PC-9 (cell line): ENCODE measurements around the gene SFSWAP. TPM values are rescaled to one million over a fixed set of nuclear protein-coding genes. Genes with fewer than 3 reads are reported as not detected.

ENCODE experiments used
- BruUV-seq: library from RNA; stranded (reverse); fragments of 400-500 nt; replicated peaks from 2 replicates; lab custom pipeline; 2021; lab: Mats Ljungman, UMichigan
- CTCF ChIA-PET: fragments of 300-600 bp; sonication (Branson Sonifier 250); formaldehyde crosslinking; loops from one replicate; lab custom pipeline; 2022; ENCODE audit warnings: antibody characterized with exemption; lab: Charles Lee
- POLR2A ChIA-PET: fragments of 300-600 bp; sonication (Branson Sonifier 250); formaldehyde crosslinking; loops from one replicate; lab custom pipeline; 2022; ENCODE audit warnings: antibody characterized with exemption; ENCODE audit not compliant: unreplicated experiment; lab: Charles Lee
- DNase-seq, 2 experiments: peaks; one replicate each; pipeline versions ENCODE4 v3.0.0 to v3.0.0-alpha.2; 2015 to 2022; ENCODE audit warnings: mixed read lengths in 1 of 2
- H2AFZ ChIP-seq: fragments of 200-600 bp; sonication (generic); 2 replicates; pipeline ENCODE4 v1.8.1; 2017; ENCODE audit warnings: antibody characterized with exemption
- H3F3A ChIP-seq: fragments of 200-600 bp; sonication (generic); 2 replicates; pipeline ENCODE4 v1.8.1; 2017; ENCODE audit warnings: antibody characterized with exemption, mild to moderate bottlenecking, low read depth; ENCODE audit not compliant: insufficient read depth
- H3K27ac ChIP-seq: fragments of 200-600 bp; sonication (generic); 2 replicates; pipeline ENCODE4 v1.6.1; 2016; ENCODE audit warnings: mixed run types
- H3K27me3 ChIP-seq: fragments of 200-600 bp; sonication (generic); 2 replicates; pipeline ENCODE4 v1.6.1; 2016; ENCODE audit warnings: low read depth, mixed run types; ENCODE audit not compliant: insufficient read depth
- H3K36me3 ChIP-seq: fragments of 200-600 bp; sonication (generic); 2 replicates; pipeline ENCODE4 v1.6.1; 2016; ENCODE audit warnings: low read depth, mixed run types
- H3K4me1 ChIP-seq: fragments of 200-600 bp; sonication (generic); replicated peaks from 2 replicates; pipeline ENCODE4 v1.6.1; 2016; ENCODE audit warnings: mixed run types; ENCODE audit not compliant: insufficient read depth
- H3K4me2 ChIP-seq: fragments of 200-600 bp; sonication (generic); 2 replicates; pipeline ENCODE4 v1.6.1; 2017; ENCODE audit warnings: mixed run types
- H3K4me3 ChIP-seq: fragments of 200-600 bp; sonication (generic); 2 replicates; pipeline ENCODE4 v1.6.1; 2016; ENCODE audit warnings: mixed run types
- H3K79me2 ChIP-seq: fragments of 200-600 bp; sonication (generic); 2 replicates; pipeline ENCODE4 v1.6.1; 2017; ENCODE audit warnings: low read depth, mixed run types
- H3K9me2 ChIP-seq: fragments of 200-600 bp; sonication (generic); 2 replicates; pipeline ENCODE4 v1.8.1; 2017; ENCODE audit warnings: mild to moderate bottlenecking; ENCODE audit not compliant: insufficient read depth
- H3K9me3 ChIP-seq: fragments of 200-600 bp; sonication (generic); 2 replicates; pipeline ENCODE4 v1.8.1; 2016; ENCODE audit warnings: low read depth; ENCODE audit not compliant: insufficient read depth
- H4K20me1 ChIP-seq: fragments of 200-600 bp; sonication (generic); 2 replicates; pipeline ENCODE4 v1.8.1; 2017; ENCODE audit not compliant: insufficient read depth
- EZH2 ChIP-seq: fragments of 200-600 bp; sonication (generic); IDR thresholded peaks from 2 replicates; pipeline ENCODE4 v1.8.0; 2017; ENCODE audit warnings: antibody characterized with exemption, low read depth
- intact Hi-C: fragments of 100-400 bp; cut with micrococcal nuclease; formaldehyde crosslinking; loops from one replicate; pipeline ENCODE4 v1.10.0; 2022; ENCODE audit not compliant: unreplicated experiment
- total RNA-seq: library from RNA; stranded (reverse); gene quantifications from 2 replicates; pipeline ENCODE4 v1.2.3, GENCODE V29; 2021
- TF ChIP-seq, protein P1 (sequence below): fragments of 200-600 bp; sonication (generic); conservative IDR thresholded peaks from 2 replicates; pipeline ENCODE4 v1.6.1; 2017; ENCODE audit warnings: mixed run types, antibody characterized with exemption, mild to moderate bottlenecking, moderate library complexity

SFSWAP gene
- total RNA-seq, 1 experiment from 2014 or later: 40.7 TPM

GRCh38 chr12:131700271-131700670 is 10.6 kb upstream of the SFSWAP start:
- H3K27ac ChIP-seq: no peak overlapping the region
- no peak overlapping the region for H3K4me2 ChIP-seq
- H3K36me3 ChIP-seq: no peaks in the 10 kb centered on the region
- intact Hi-C loops: no loop called here
- H3K4me1 ChIP-seq: peaks cover 5% of the 10 kb centered on the region
- H3K4me3 ChIP-seq: no peak overlapping the region
- no peak for DNase-seq
- H3K27me3 ChIP-seq: peaks cover 47% of the 10 kb centered on the region
- ChIA-PET CTCF (no interaction called here), POLR2A (no interaction called here)
- H2AFZ ChIP-seq: no peak overlapping the region
- no peak for TF ChIP-seq EZH2
- TF ChIP-seq, protein P1, sequence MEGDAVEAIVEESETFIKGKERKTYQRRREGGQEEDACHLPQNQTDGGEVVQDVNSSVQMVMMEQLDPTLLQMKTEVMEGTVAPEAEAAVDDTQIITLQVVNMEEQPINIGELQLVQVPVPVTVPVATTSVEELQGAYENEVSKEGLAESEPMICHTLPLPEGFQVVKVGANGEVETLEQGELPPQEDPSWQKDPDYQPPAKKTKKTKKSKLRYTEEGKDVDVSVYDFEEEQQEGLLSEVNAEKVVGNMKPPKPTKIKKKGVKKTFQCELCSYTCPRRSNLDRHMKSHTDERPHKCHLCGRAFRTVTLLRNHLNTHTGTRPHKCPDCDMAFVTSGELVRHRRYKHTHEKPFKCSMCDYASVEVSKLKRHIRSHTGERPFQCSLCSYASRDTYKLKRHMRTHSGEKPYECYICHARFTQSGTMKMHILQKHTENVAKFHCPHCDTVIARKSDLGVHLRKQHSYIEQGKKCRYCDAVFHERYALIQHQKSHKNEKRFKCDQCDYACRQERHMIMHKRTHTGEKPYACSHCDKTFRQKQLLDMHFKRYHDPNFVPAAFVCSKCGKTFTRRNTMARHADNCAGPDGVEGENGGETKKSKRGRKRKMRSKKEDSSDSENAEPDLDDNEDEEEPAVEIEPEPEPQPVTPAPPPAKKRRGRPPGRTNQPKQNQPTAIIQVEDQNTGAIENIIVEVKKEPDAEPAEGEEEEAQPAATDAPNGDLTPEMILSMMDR: no peak
- H4K20me1 ChIP-seq: no peaks in the 10 kb centered on the region
- H3K9me3 ChIP-seq: 0 out of 2 replicates have a peak, but pooled peaks cover 3% of the 10 kb centered on the region
- no peaks in the 10 kb centered on the region for H3K79me2 ChIP-seq
- BruUV-seq: no TSS peak
- no peaks in the 10 kb centered on the region for H3K9me2 ChIP-seq
- no peaks in the 10 kb centered on the region for H3F3A ChIP-seq

DNA sequence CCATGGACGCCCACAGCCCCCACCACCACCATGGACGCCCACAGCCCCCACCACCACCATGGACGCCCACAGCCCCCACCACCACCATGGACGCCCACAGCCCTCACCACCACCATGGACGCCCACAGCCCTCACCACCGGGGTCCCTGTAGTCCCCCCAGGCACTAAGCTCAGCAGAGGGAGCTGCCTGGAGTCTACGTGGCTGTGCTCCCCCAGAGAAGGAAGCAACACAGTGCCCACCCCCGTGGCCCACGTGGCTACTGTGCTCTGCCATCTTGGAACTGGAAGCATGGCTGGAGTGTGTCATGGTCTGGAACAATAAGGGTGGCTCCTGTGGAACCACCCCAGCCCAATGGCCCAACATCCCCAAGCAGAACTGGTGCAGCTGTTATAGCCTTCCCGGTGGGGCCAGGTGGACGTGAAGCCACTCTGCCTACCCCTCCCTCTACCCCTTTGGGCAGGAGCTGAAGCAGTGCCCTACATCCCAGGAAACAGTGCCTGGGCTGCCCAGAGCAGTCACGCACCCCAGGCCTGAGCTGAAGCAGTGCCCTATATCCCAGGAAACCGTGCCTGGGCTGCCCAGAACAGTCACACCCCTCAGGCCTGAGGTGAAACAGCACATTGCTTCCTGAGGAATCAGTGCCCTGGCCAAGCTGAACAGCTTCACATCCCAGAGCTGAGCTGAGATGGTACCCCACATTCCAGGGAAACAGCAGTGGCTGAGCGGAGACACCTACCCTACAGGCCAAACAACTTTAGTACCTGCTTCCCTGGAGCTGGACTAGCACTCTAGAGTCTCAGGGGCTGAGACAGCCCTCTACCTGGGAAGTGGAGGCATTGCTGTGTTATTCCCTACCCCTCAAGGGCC is 9.0 kb upstream of the SFSWAP start:
- no TSS peak for BruUV-seq
- DNase-seq: no peak
- Histone ChIP-seq H4K20me1 (no peaks in the 10 kb centered on the region), H3F3A (no peaks in the 10 kb centered on the region), H3K4me2 (no peak overlapping the region), H3K4me1 (peaks cover 5% of the 10 kb centered on the region), H3K79me2 (no peaks in the 10 kb centered on the region), H3K36me3 (no peaks in the 10 kb centered on the region), H2AFZ (no peak overlapping the region), H3K9me3 (0 out of 2 replicates have a peak, but pooled peaks cover 3% of the 10 kb centered on the region), H3K27ac (no peak overlapping the region), H3K27me3 (peaks cover 41% of the 10 kb centered on the region), H3K4me3 (no peak overlapping the region), H3K9me2 (no peaks in the 10 kb centered on the region)
- POLR2A ChIA-PET: no interaction called here
- intact Hi-C loops: no loop called here
- no peak for TF ChIP-seq EZH2
- TF ChIP-seq, protein P1: no peak
- CTCF ChIA-PET: no interaction called here

DNA sequence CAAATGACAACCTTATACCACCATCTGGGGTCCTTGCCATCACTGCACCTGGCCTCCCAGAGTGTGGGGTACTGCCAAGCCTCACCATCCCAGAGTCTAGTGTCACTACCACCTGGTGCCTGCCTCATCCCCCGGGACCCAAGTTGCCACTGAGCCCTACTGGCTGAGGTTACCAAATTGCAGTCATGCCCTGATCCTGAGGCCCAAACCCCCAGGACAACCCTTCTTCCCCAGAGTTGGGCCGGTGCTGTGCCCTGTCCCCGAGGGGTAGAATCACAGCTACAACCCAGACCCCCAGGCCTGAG is 8.4 kb upstream of the SFSWAP start:
- peaks cover 35% of the 10 kb centered on the region for H3K27me3 ChIP-seq
- H3K36me3 ChIP-seq: no peaks in the 10 kb centered on the region
- peaks cover 5% of the 10 kb centered on the region for H3K4me1 ChIP-seq
- H2AFZ ChIP-seq: no peak overlapping the region
- no peak for DNase-seq
- no TSS peak for BruUV-seq
- H4K20me1 ChIP-seq: no peaks in the 10 kb centered on the region
- H3K4me2 ChIP-seq: no peak overlapping the region
- intact Hi-C loops: no loop called here
- 0 out of 2 replicates have a peak, but pooled peaks cover 3% of the 10 kb centered on the region for H3K9me3 ChIP-seq
- CTCF ChIA-PET: no interaction called here
- H3K79me2 ChIP-seq: no peaks in the 10 kb centered on the region
- no peaks in the 10 kb centered on the region for H3K9me2 ChIP-seq
- TF ChIP-seq, protein P1: no peak
- no peak for TF ChIP-seq EZH2
- no peaks in the 10 kb centered on the region for H3F3A ChIP-seq
- H3K27ac ChIP-seq: no peak overlapping the region
- POLR2A ChIA-PET: no interaction called here
- no peak overlapping the region for H3K4me3 ChIP-seq
